NCI-H1436 (cell line): ENCODE results near the gene PIP4P1.
"Not testable (repeated sequence)": the region's sequence is repeated elsewhere in the genome, so short reads cannot be mapped to it uniquely, and the experiment has no call there.

ENCODE experiments used
- DNase-seq: peaks from one replicate; lab custom pipeline; 2025; lab: John Stamatoyannopoulos, UW

PIP4P1 gene

GRCh38 chr14:20461225-20462141 is at the start of gene PIP4P1:
Gene PIP4P1 (minus strand): TSS chr14:20461434. CDS start chr14:20461325, 109 bp downstream.
- peak; percentile 99 for DNase-seq

GRCh38 chr14:20508367-20508766 is 47.1 kb upstream of the PIP4P1 start:
- no peak for DNase-seq

- not testable (repeated sequence) for DNase-seq
These were observed 46.3 kb upstream of the PIP4P1 start for GRCh38 chr14:20507537-20507936.

- not testable (repeated sequence) for DNase-seq
These were observed 45.5 kb upstream of the PIP4P1 start for GRCh38 chr14:20506752-20507151.

- DNase-seq = not testable (repeated sequence)
These were observed 45.0 kb upstream of the PIP4P1 start for GRCh38 chr14:20506276-20506675.

GRCh38 chr14:20503898-20504297 is 42.7 kb upstream of the PIP4P1 start:
- no peak for DNase-seq

- DNase-seq = no peak
These were observed 40.1 kb upstream of the PIP4P1 start for GRCh38 chr14:20501346-20501745.

GRCh38 chr14:20499881-20500280 is 38.6 kb upstream of the PIP4P1 start:
- no peak for DNase-seq

- DNase-seq = no peak
These were observed 37.9 kb upstream of the PIP4P1 start for GRCh38 chr14:20499108-20499507.

GRCh38 chr14:20498622-20499021 is 37.4 kb upstream of the PIP4P1 start:
- DNase-seq = no peak

GRCh38 chr14:20494935-20495766 is 33.9 kb upstream of the PIP4P1 start:
- no peak for DNase-seq

- no peak for DNase-seq
These were observed 32.4 kb upstream of the PIP4P1 start for GRCh38 chr14:20493634-20494033.

GRCh38 chr14:20492486-20492885 is 31.3 kb upstream of the PIP4P1 start:
- no peak for DNase-seq

- no peak for DNase-seq
These were observed 29.3 kb upstream of the PIP4P1 start for GRCh38 chr14:20490563-20490962.

GRCh38 chr14:20489093-20489994 is 28.1 kb upstream of the PIP4P1 start:
- no peak for DNase-seq

GRCh38 chr14:20487396-20487725 is 26.1 kb upstream of the PIP4P1 start:
- DNase-seq = no peak

GRCh38 chr14:20486684-20487395 is 25.6 kb upstream of the PIP4P1 start:
- DNase-seq = no peak

GRCh38 chr14:20485900-20486299 is 24.7 kb upstream of the PIP4P1 start:
- no peak for DNase-seq

GRCh38 chr14:20482382-20482781 is 21.1 kb upstream of the PIP4P1 start:
- DNase-seq = no peak

GRCh38 chr14:20478894-20479293 is 17.7 kb upstream of the PIP4P1 start:
- DNase-seq = no peak

- no peak for DNase-seq
These were observed 16.1 kb upstream of the PIP4P1 start for GRCh38 chr14:20477211-20477876.
